PFSK-1 (cell line): ENCODE data around the gene SPDYE2. TPM values are rescaled to one million over a fixed set of nuclear protein-coding genes. Genes with fewer than 3 reads are reported as not detected.
"Not testable (repeated sequence)": the region's sequence is repeated elsewhere in the genome, so short reads cannot be mapped to it uniquely, and the experiment has no call there.

ENCODE experiments used
- POLR2AphosphoS5 ChIP-seq: IDR thresholded peaks from 2 replicates; pipeline ENCODE4 v1.6.1; 2012; ENCODE audit warnings: low read depth, mild to moderate bottlenecking, control low read depth, low read length, moderate library complexity
- SIN3A ChIP-seq: IDR thresholded peaks from 2 replicates; pipeline ENCODE4 v1.6.1; 2012; ENCODE audit warnings: mild to moderate bottlenecking, low read length, moderate library complexity, borderline replicate concordance; ENCODE audit not compliant: insufficient read depth
- TAF1 ChIP-seq: IDR thresholded peaks from 2 replicates; pipeline ENCODE4 v1.6.1; 2012; ENCODE audit warnings: low read length, control low read depth, borderline replicate concordance; ENCODE audit not compliant: insufficient read depth
- polyA plus RNA-seq: library from polyadenylated mRNA; unstranded; fragments of >200 nt; gene quantifications from one replicate; pipeline ENCODE4 v1.2.1, GENCODE V29; 2012; ENCODE audit warnings: low read depth, missing spikeins; ENCODE audit not compliant: insufficient read length
- TF ChIP-seq, protein P1 (sequence below), 2 experiments: IDR thresholded peaks; 2 replicates each; pipeline versions ENCODE4 v1.6.1 to v1.8.0; 2011 to 2012; ENCODE audit warnings: low read depth in 2 of 2, low read length in 2 of 2, control low read depth in 1 of 2, inconsistent platforms in 1 of 2, mild to moderate bottlenecking in 1 of 2, moderate library complexity in 1 of 2; ENCODE audit not compliant: insufficient read depth in 1 of 2

The SPDYE2 gene, protein sequence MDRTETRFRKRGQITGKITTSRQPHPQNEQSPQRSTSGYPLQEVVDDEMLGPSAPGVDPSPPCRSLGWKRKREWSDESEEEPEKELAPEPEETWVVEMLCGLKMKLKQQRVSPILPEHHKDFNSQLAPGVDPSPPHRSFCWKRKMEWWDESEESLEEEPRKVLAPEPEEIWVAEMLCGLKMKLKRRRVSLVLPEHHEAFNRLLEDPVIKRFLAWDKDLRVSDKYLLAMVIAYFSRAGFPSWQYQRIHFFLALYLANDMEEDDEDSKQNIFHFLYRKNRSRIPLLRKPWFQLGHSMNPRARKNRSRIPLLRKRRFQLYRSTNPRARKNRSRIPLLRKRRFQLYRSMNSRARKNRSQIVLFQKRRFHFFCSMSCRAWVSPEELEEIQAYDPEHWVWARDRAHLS
- polyA plus RNA-seq = 0.23 TPM

DNA sequence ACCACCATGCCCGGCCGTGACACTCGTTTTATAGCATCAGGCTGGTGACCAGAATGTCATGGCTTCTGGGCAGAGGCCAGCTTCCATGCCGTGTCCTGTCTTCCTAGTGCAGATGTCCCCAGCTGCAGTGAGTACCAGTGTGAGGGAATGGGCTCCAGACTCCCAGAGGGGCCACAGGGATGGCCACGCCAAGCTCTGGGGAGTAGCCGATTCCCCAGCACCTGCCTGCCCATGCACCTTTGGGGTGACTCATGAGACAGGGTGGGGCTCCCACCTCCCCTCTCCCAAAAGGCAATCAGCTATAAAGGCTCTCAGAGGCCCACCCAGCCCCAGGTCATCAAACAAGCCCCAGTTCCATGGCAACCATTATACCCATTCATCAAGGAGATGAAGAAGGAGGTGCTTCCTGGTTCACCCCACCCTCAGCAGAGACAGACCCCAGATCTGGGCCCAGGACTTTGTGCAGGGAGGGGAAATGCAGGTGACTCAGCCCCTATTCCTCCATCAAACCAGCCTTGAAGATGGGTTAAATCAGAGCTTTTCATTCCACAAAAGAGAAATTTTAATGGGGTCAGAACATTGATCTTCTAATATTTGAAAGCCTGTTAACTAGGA, at the start of gene SPDYE2:
Gene SPDYE2, plus strand, starts transcription at position 419 of the 615 bp plus-strand sequence. CDS start 2,030 bp downstream, outside the sequence.
- TF ChIP-seq, protein P1, sequence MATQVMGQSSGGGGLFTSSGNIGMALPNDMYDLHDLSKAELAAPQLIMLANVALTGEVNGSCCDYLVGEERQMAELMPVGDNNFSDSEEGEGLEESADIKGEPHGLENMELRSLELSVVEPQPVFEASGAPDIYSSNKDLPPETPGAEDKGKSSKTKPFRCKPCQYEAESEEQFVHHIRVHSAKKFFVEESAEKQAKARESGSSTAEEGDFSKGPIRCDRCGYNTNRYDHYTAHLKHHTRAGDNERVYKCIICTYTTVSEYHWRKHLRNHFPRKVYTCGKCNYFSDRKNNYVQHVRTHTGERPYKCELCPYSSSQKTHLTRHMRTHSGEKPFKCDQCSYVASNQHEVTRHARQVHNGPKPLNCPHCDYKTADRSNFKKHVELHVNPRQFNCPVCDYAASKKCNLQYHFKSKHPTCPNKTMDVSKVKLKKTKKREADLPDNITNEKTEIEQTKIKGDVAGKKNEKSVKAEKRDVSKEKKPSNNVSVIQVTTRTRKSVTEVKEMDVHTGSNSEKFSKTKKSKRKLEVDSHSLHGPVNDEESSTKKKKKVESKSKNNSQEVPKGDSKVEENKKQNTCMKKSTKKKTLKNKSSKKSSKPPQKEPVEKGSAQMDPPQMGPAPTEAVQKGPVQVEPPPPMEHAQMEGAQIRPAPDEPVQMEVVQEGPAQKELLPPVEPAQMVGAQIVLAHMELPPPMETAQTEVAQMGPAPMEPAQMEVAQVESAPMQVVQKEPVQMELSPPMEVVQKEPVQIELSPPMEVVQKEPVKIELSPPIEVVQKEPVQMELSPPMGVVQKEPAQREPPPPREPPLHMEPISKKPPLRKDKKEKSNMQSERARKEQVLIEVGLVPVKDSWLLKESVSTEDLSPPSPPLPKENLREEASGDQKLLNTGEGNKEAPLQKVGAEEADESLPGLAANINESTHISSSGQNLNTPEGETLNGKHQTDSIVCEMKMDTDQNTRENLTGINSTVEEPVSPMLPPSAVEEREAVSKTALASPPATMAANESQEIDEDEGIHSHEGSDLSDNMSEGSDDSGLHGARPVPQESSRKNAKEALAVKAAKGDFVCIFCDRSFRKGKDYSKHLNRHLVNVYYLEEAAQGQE (IDR thresholded peaks at IDR 0.05; ENCODE audit: insufficient read depth in 1 of 2, low read depth in 2 of 2, low read length in 2 of 2) = not testable (repeated sequence)
- TF ChIP-seq SIN3A, TAF1: not testable (repeated sequence)

DNA sequence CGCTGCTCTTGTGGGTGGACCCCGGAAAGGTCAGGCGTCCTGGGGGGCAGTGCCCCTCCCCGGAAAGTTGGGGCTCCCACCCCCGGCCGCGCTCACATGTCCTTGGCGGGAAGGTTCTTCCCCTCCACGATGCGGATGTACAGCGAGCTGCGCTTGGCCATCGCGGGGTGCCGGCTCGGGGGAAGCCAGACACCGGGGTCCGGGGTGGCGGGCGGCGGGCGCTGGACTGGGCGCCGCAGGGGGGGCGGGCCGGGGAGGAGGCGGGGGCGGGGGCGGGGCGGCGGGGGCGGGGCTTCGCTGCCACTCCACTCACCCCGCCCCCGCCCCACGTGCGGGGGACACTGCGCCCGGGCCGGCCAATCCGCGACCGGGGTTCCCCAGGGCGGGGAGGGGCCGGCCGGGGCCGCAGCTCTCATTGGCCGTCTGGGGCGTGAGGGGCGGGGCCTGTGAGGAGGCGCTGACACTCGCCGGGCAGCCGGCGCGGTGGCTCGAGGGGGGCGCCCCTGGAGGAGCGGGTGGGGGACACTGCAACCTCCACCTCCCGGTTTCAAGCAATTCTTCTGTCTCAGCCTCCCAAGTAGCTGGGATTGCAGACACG, 33.4 kb upstream of the SPDYE2 start, which contains the start of gene RASA4B:
Gene RASA4B, minus strand, starts transcription at position 228 of the 598 bp plus-strand sequence. Its CDS starts 67 bp downstream, at position 161.
- TF ChIP-seq POLR2AphosphoS5, SIN3A, TAF1: not testable (repeated sequence)

- not testable (repeated sequence) for TF ChIP-seq TAF1, SIN3A
- TF ChIP-seq, protein P1 (IDR thresholded peaks at IDR 0.05; ENCODE audit: insufficient read depth in 1 of 2, low read depth in 2 of 2, low read length in 2 of 2) = not testable (repeated sequence)
Measured at GRCh38 chr7:102543596-102543995, 7.4 kb upstream of the SPDYE2 start, which contains the start of gene UPK3BL2. UPK3BL2 (minus strand) TSS chr7:102543696; CDS start chr7:102543636, 60 bp downstream.

DNA sequence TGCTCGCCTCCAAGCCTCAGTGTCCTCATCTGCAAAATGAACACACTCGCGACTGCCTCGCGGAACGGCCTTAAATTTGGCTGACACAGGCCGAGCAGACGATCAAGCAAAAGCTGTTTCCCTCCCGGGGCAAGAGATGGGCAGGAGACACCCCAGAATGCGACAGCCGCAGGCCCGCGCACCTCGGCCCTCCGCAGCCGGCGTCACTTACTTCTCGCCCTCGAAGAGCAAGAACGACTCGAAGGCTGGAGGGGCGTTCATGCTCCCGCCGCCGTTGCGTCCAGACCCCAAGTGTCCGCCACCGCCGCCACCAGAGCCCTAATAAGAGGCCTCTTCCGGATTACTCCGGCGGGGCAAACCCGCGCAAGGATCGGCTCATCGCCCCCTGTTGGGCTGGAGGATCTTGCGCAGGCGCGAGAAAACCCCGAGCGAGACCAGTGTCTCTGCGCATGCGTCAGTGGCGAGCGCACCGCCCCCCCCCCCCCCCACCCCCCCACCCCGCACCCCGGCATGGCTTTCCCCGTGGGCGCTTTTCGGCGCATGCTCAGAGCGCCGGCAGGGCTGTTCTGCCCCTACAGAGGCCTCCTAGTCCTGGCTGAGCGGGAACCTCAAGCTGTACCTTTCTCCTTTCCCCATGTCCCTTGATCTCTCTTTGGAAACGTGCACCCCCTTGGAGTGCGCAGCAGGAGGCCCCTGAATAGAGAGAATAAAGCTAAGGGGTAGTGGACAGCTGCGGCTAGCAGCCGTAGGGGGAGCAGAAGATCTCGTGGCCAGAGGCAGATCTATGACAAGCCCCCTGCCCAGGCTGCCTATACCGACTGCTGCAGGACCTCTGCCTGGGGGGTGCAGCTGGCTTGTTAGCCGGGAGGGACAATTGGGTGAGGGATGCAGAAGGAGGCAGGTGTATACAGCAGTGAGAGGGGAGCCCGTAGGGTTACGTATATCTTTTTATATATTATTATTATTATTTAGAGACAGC, 21.5 kb downstream of the SPDYE2 start, which contains the start of gene POLR2J3:
Gene POLR2J3, minus strand, starts transcription at position 323 of the 979 bp plus-strand sequence. Its CDS starts 62 bp downstream, at position 261.
- TF ChIP-seq TAF1, POLR2AphosphoS5: not testable (repeated sequence)
- TF ChIP-seq, protein P1 (IDR thresholded peaks at IDR 0.05; ENCODE audit: insufficient read depth in 1 of 2, low read depth in 2 of 2, low read length in 2 of 2) = not testable (repeated sequence)
